Measurements from ENCODE around the gene C7orf25.

DNA sequence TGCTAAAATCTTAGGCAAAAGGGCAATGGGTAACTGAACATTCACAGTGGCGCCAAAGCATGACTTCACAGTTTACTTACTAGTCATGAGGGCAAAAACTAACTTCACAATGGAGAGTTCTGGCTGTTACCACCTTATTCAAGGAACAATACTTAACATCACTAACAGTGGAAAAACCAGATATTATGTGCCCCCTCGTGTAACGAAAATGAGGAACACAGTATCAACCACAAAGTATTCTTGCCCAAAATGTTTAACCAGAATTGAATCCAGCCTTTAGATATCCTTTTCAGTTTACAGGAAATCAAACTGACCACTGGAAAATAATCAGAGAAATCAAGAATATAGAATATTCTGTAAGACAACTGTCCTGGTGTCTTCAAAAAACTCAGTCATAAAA, 9.5 kb downstream of the C7orf25 start:
- TF ChIP-seq, protein P1, sequence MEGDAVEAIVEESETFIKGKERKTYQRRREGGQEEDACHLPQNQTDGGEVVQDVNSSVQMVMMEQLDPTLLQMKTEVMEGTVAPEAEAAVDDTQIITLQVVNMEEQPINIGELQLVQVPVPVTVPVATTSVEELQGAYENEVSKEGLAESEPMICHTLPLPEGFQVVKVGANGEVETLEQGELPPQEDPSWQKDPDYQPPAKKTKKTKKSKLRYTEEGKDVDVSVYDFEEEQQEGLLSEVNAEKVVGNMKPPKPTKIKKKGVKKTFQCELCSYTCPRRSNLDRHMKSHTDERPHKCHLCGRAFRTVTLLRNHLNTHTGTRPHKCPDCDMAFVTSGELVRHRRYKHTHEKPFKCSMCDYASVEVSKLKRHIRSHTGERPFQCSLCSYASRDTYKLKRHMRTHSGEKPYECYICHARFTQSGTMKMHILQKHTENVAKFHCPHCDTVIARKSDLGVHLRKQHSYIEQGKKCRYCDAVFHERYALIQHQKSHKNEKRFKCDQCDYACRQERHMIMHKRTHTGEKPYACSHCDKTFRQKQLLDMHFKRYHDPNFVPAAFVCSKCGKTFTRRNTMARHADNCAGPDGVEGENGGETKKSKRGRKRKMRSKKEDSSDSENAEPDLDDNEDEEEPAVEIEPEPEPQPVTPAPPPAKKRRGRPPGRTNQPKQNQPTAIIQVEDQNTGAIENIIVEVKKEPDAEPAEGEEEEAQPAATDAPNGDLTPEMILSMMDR (conservative IDR thresholded peaks at IDR 0.05; ENCODE audit: low read depth, low read length): no peak
- TF ChIP-seq EZH2 (IDR thresholded peaks at IDR 0.05; ENCODE audit: low read length, unreplicated experiment): no peak
- TF ChIP-seq EZH2phosphoT487 (IDR thresholded peaks at IDR 0.05; ENCODE audit: borderline replicate concordance, low read length): no peak

Data from PC-3 (cell line).